Adrenal gland (tissue), 12 donors: ENCODE data around the gene LRRC46. TPM values are rescaled to one million over a fixed set of nuclear protein-coding genes. Genes with fewer than 3 reads are reported as not detected.

Source experiments
- DNase-seq, 7 donors: peaks; one replicate each; pipeline ENCODE4 v3.0.0-alpha.2; 2019 to 2020
- H3K27ac ChIP-seq, 5 donors: fragments of 200-600 bp; sonication (generic) in 4 of 5; 1 replicate in 3 of 5; 2 replicates in 2 of 5; pipeline versions ENCODE4 v1.5.1 to v1.8.0; 2016 to 2020; ENCODE audit warnings: mild to moderate bottlenecking in 1 of 5
- H3K27me3 ChIP-seq: fragments of 200-600 bp; 2 replicates; pipeline ENCODE4 v1.8.0; 2021
- H3K36me3 ChIP-seq, 2 donors: fragments of 200-600 bp; replicated peaks in 1 of 2; 1 replicate in 1 of 2; 2 replicates in 1 of 2; pipeline versions ENCODE4 v1.5.1 to v1.8.0; 2018 to 2022
- H3K4me1 ChIP-seq, 2 donors: fragments of 200-600 bp; replicated peaks in 1 of 2; 1 replicate in 1 of 2; 2 replicates in 1 of 2; pipeline versions ENCODE4 v1.5.1 to v1.8.0; 2018 to 2021
- H3K4me3 ChIP-seq, 4 donors: fragments of 200-600 bp; sonication (generic) in 3 of 4; one replicate each; pipeline ENCODE4 v1.5.1; 2016 to 2018
- H3K9me3 ChIP-seq, 3 donors: fragments of 200-600 bp; sonication (generic) in 1 of 3; replicated peaks in 1 of 3; 1 replicate in 2 of 3; 2 replicates in 1 of 3; pipeline versions ENCODE4 v1.5.1 to v1.8.0; 2016 to 2021
- CTCF ChIP-seq, 6 experiments: fragments of 450-650 bp in 4 of 6; fragments of 200-600 bp in 2 of 6; sonication (generic) in 1 of 6; IDR thresholded peaks; 1 replicate in 5 of 6; 2 replicates in 1 of 6; pipeline versions ENCODE4 v1.5.1 to v1.8.0; 2016 to 2021; ENCODE audit warnings: antibody characterized with exemption in 6 of 6, mild to moderate bottlenecking in 2 of 6, moderate library complexity in 1 of 6
- POLR2A ChIP-seq, 2 donors: fragments of 450-650 bp; IDR thresholded peaks; one replicate each; pipeline ENCODE4 v1.6.1; 2017; ENCODE audit warnings: antibody characterized with exemption in 2 of 2, mild to moderate bottlenecking in 2 of 2, moderate library complexity in 1 of 2
- WGBS, 4 donors: extraction: QIAGEN DNeasy Blood & Tissue Kit in 2 of 4; methylation state at CpG; one replicate each; pipeline versions ENCODE4 v1.1.5 to v1.1.7; 2013 to 2017; 5-methylcytosine and 5-hydroxymethylcytosine counted together
- intact Hi-C, 2 donors: fragments of 100-400 bp; cut with DNase I; formaldehyde crosslinking; loops; one replicate each; pipeline versions ENCODE4 v1.14.1 to v1.15.0; 2022 to 2023
- polyA plus RNA-seq, 3 donors: library from polyadenylated mRNA; stranded (reverse); fragments of 200-250 nt in 2 of 3; fragments of 350-450 nt in 1 of 3; fragmentation: Illumina TruSeq in 1 of 3; extraction: RNeasy Lipid Tissue Mini Kit (QIAGEN cat#74804) in 1 of 3; gene quantifications; one replicate each; pipeline ENCODE4 v1.2.3, GENCODE V29; 2013 to 2014
- total RNA-seq, 9 donors: library from RNA; depleted of rRNA in 4 of 9; stranded (reverse); fragments of >200 nt in 4 of 9; fragments of 120-200 nt in 1 of 9; fragmentation: NEBNext Ultra II Directional in 1 of 9; extraction: Animal tissue kit (Norgen Biotek cat#: 25700) in 1 of 9; gene quantifications; one replicate each; pipeline versions ENCODE4 v1.1.0 to v1.2.4, GENCODE V29; 2013 to 2023
- donor health status: healthy with polysubstance abuse.
- donor health status: Bipolar disorder and iron deficiency.
- donor health status: DM: yes; HTN: yes; CAD: no.
- donor health status: DM: no; HTN: no; CAD: no.
- donor health status: DM: no; HTN: no; CAD: no.
- donor health status: DM: yes; HTN: yes; CAD: no.

The LRRC46 gene
- total and polyA plus RNA-seq, 12 donors = 0.11 to 2.3 (median 0.61) TPM; not detected in 3

DNA sequence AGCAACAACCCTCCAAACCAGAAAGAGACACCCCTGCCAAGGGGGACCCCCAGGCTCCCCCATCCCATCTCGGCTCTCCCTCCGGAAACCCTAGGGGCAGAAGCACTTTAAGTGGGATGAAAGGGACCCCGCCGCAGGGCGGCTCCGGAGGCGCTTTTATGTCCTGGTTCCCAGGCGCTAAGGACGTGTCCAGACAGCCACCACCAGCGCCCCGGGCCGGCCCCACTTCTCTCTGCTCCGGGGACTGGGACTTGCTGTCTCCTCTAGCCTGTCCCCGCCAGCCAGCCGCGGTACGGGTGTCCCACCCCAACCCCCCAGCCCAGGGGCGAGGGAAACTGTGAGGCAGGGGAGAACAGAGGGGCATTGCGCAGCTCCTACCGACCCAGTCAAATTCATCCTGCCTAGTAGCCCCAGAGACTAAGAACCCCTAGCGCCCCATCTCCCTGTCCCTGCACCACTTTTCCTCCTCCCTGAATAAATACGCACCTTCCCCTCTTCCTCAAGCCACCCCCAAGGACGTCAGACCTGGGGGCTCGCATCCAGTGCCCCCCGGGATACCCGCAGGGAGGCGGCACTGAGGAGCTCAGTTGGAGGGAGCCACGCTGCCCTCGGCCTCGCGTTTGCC, 15.4 kb downstream of the LRRC46 start:
- Histone ChIP-seq H3K36me3 (no peaks in the 10 kb centered on the region), H3K4me3 (no peak overlapping the region), H3K27ac (no peak overlapping the region), H3K9me3 (no peaks in the 10 kb centered on the region), H3K27me3 (peaks cover 14% of the 10 kb centered on the region), H3K4me1 (peaks cover 8 to 12% of the 10 kb centered on the region in 2 donors)
- 32 to 51% (median 40%) methylated on average over 9 to 31 of the region's 31 CpGs for WGBS, 4 donors
- TF ChIP-seq POLR2A (IDR thresholded peaks at IDR 0.05) = no peak
- TF ChIP-seq CTCF (IDR thresholded peaks at IDR 0.05) = no peak
- intact Hi-C loops = loop anchor here in 1 of 2 donors (5.0 kb wide), 1 partner anchor 170 kb away; no protein-coding TSS in a partner anchor
- no peak for DNase-seq

DNA sequence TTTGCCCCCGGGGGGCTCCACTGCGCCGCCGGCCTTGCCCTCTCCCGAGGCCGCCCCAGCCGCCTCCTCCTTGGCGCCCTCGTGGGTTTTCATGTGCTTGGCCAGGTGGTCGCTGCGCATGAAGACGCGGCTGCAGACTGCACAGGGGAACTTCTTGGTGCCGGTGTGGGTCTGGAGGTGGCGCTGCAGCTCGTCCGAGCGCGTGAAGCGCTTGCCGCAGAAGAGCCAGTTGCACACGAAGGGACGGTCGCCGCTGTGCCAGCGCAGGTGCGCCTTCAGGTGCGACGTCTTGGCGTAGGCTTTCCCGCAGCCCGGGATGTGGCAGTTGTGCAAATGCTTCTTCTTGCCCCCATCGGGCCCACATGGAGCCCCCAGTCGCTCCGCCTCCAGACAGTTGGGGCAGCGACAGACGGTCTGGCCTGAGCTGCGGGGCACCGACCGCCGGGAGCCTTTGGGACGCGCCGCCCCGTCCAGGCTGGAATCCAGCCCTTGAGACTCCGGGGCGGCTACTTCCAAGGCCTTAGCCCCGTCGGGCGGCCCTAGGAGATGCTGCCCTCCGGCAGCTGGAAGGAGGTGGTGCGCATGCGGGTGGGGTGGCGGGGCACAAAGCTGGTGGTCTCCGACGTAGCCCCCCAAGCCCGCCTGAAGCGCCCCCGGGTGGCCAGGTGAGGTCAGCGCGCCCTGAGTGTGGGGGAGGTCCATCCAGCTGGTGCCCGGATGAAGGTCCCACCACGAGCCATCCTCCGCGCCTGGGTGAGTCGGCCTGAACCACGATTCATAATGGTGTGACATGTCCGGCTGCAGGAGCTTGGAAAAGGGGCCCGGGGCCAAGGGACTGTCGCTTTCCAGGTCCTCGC, 16.1 kb downstream of the LRRC46 start:
- H3K27me3 ChIP-seq = peaks cover 19% of the 10 kb centered on the region

GRCh38 chr17:47848198-47848513, 16.7 kb downstream of the LRRC46 start:
- no peak for TF ChIP-seq POLR2A (IDR thresholded peaks at IDR 0.05)
- no peak for TF ChIP-seq CTCF (IDR thresholded peaks at IDR 0.05)

More for the DNA sequence above, 16.1 kb downstream of the LRRC46 start:
- H3K9me3 ChIP-seq = no peaks in the 10 kb centered on the region
- H3K4me1 ChIP-seq = peaks cover 8 to 12% of the 10 kb centered on the region in 2 donors
- no peak overlapping the region for H3K27ac ChIP-seq
- no peaks in the 10 kb centered on the region for H3K36me3 ChIP-seq
- WGBS, 4 donors = 41 to 60% (median 51%) methylated on average over 10 to 71 of the region's 71 CpGs
- no peak for DNase-seq
- TF ChIP-seq CTCF (IDR thresholded peaks at IDR 0.05) = no peak
- TF ChIP-seq POLR2A (IDR thresholded peaks at IDR 0.05) = no peak
- intact Hi-C loops = loop anchor here in 1 of 2 donors (5.0 kb wide), 1 partner anchor 170 kb away; no protein-coding TSS in a partner anchor
- no peak overlapping the region for H3K4me3 ChIP-seq

GRCh38 chr17:47850373-47850691, 18.9 kb downstream of the LRRC46 start:
- TF ChIP-seq CTCF (IDR thresholded peaks at IDR 0.05) (no peak), POLR2A (IDR thresholded peaks at IDR 0.05) (no peak)
- peaks cover 47% of the 10 kb centered on the region for H3K27me3 ChIP-seq
- H3K9me3 ChIP-seq = no peaks in the 10 kb centered on the region
- H3K4me3 ChIP-seq = peak overlapping the region in 1 of 4 donors; percentile 53
- intact Hi-C loops = no loop called here
- 28 to 50% (median 41%) methylated on average over 9 of the region's 9 CpGs for WGBS, 4 donors
- no peak for DNase-seq
- H3K36me3 ChIP-seq = no peaks in the 10 kb centered on the region
- peak overlapping the region in 1 of 5 donors; percentile 40 for H3K27ac ChIP-seq
- H3K4me1 ChIP-seq = peaks cover 8 to 12% of the 10 kb centered on the region in 2 donors

More at GRCh38 chr17:47848198-47848513, 16.7 kb downstream of the LRRC46 start:
- Histone ChIP-seq H3K27me3 (peaks cover 25% of the 10 kb centered on the region), H3K9me3 (no peaks in the 10 kb centered on the region), H3K4me1 (peaks cover 8 to 12% of the 10 kb centered on the region in 2 donors), H3K27ac (no peak overlapping the region), H3K36me3 (no peaks in the 10 kb centered on the region), H3K4me3 (no peak overlapping the region)
- 70 to 95% (median 73%) methylated on average over 10 to 23 of the region's 23 CpGs for WGBS, 4 donors
- intact Hi-C loops = loop anchor here in 1 of 2 donors (5.0 kb wide), 1 partner anchor 169 kb away; no protein-coding TSS in a partner anchor
- DNase-seq = no peak
